DND-41 (cell line): ENCODE results near the gene SLC12A6.

Experiments
- EZH2 ChIP-seq: IDR thresholded peaks from 3 replicates; pipeline ENCODE4 v1.6.1; 2012; ENCODE audit warnings: borderline replicate concordance, low read depth, mild to moderate bottlenecking, moderate library complexity, low read length, inconsistent platforms; ENCODE audit not compliant: severe bottlenecking
- TF ChIP-seq, protein P1 (sequence below): IDR thresholded peaks from 2 replicates; pipeline ENCODE4 v1.5.1; 2012; ENCODE audit warnings: borderline replicate concordance, low read length, moderate library complexity, mild to moderate bottlenecking; ENCODE audit not compliant: poor library complexity, severe bottlenecking; ENCODE audit errors: extremely low read depth

DNA sequence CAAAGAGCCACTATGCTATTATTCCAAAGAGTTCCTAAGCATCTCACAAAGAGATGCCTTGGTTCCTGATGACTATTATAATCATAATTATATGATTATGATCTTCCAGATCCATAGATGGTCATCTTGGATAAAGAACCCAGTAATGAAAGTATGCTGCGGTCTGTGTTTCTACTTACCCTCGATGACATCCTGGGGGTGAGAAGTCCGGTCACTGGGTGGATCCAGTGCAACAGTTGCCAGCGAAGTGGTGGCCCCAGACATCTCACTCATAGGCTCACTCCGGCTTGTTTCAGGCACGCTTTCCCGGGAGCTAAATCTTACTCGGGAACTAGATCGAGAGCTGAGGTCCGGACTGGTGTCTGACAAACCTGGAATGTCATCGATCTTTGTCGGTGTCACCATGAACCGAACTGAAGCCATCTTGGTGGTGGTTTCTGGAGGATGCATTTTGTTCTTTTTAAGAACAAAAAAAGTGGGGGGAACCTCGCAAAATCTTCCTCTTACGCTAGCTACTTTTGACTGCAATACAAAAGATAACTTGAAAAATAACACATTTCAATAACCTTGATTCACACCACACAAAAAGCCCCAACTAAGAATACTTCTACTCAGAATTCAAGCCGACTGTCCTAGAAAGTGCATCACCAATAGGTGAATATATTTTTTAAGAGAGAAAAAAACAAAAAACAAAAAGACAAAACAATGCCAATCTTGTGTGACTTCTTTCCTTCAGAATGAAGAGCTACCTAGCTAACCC lies 1.2 kb downstream of the SLC12A6 start:
- TF ChIP-seq, protein P1, sequence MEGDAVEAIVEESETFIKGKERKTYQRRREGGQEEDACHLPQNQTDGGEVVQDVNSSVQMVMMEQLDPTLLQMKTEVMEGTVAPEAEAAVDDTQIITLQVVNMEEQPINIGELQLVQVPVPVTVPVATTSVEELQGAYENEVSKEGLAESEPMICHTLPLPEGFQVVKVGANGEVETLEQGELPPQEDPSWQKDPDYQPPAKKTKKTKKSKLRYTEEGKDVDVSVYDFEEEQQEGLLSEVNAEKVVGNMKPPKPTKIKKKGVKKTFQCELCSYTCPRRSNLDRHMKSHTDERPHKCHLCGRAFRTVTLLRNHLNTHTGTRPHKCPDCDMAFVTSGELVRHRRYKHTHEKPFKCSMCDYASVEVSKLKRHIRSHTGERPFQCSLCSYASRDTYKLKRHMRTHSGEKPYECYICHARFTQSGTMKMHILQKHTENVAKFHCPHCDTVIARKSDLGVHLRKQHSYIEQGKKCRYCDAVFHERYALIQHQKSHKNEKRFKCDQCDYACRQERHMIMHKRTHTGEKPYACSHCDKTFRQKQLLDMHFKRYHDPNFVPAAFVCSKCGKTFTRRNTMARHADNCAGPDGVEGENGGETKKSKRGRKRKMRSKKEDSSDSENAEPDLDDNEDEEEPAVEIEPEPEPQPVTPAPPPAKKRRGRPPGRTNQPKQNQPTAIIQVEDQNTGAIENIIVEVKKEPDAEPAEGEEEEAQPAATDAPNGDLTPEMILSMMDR = no peak
- no peak for TF ChIP-seq EZH2
